HG03066 (cell line): Measurements from ENCODE around the gene HSD17B7.
"Not testable (repeated sequence)": the region's sequence is repeated elsewhere in the genome, so short reads cannot be mapped to it uniquely, and the experiment has no call there.

Experiments used
- ATAC-seq: cut with Tn5 transposase; IDR thresholded peaks from one replicate; pipeline ENCODE4 v1.9.1; 2021; ENCODE audit warnings: low read depth; ENCODE audit not compliant: unreplicated experiment

The HSD17B7 gene

GRCh38 chr1:162799995-162800830, 9.7 kb downstream of the HSD17B7 start:
- not testable (repeated sequence) for ATAC-seq

GRCh38 chr1:162807503-162807902, 17.0 kb downstream of the HSD17B7 start:
- not testable (repeated sequence) for ATAC-seq

- not testable (repeated sequence) for ATAC-seq
Measured at GRCh38 chr1:162812357-162812756, 21.9 kb downstream of the HSD17B7 start.

GRCh38 chr1:162818136-162818535, 27.6 kb downstream of the HSD17B7 start:
- ATAC-seq: not testable (repeated sequence)

- ATAC-seq: not testable (repeated sequence)
Measured at GRCh38 chr1:162818666-162819065, 28.2 kb downstream of the HSD17B7 start.

- no peak for ATAC-seq
Measured at GRCh38 chr1:162822391-162823200, 32.1 kb downstream of the HSD17B7 start.

- no peak for ATAC-seq
Measured at GRCh38 chr1:162823231-162823630, 32.7 kb downstream of the HSD17B7 start.

- ATAC-seq: no peak
Measured at GRCh38 chr1:162823771-162824525, 33.4 kb downstream of the HSD17B7 start.

GRCh38 chr1:162829268-162829667, 38.8 kb downstream of the HSD17B7 start:
- ATAC-seq: no peak

- no peak for ATAC-seq
Measured at GRCh38 chr1:162832470-162832869, 42.0 kb downstream of the HSD17B7 start.

GRCh38 chr1:162835157-162835899, 44.8 kb downstream of the HSD17B7 start:
- ATAC-seq: peak; percentile 91

- ATAC-seq: no peak
Measured at GRCh38 chr1:162838863-162839262, 48.4 kb downstream of the HSD17B7 start.

- ATAC-seq: no peak
Measured at GRCh38 chr1:162840250-162840839, 49.8 kb downstream of the HSD17B7 start.

- no peak for ATAC-seq
Measured at GRCh38 chr1:162844153-162844552, 53.7 kb downstream of the HSD17B7 start.

GRCh38 chr1:162846256-162847212, 56.0 kb downstream of the HSD17B7 start:
- no peak for ATAC-seq

GRCh38 chr1:162847839-162848453, 57.4 kb downstream of the HSD17B7 start:
- ATAC-seq: no peak

- no peak for ATAC-seq
Measured at GRCh38 chr1:162849711-162850110, 59.2 kb downstream of the HSD17B7 start.

- no peak for ATAC-seq
Measured at GRCh38 chr1:162851341-162851740, 60.8 kb downstream of the HSD17B7 start.
